Measurements from ENCODE around the gene ANKK1. TPM values are rescaled to one million over a fixed set of nuclear protein-coding genes. Genes with fewer than 3 reads are reported as not detected.

The ANKK1 gene
- total RNA-seq, 6 donors from 2014 or later, result 0.14 to 4.4 (median 2.2) TPM

- Histone ChIP-seq H3K36me3 (no peaks in the 10 kb centered on the region), H3K27me3 (peaks cover 0 to 12% (median 6%) of the 10 kb centered on the region in 4 donors), H3K9me3 (no peaks in the 10 kb centered on the region), H3K4me3 (no peak overlapping the region), H3K4me1 (peaks cover 0 to 7% (median 2%) of the 10 kb centered on the region in 4 donors), H3K27ac (no peak overlapping the region)
- DNase-seq (peak in 1 of 2 donors; percentile 44), ATAC-seq (ENCODE audit: low FRiP score in 2 of 2) (no peak)
- WGBS, 2 donors, result 94 to 100% methylated on average over 2 to 3 of the region's 3 CpGs
- TF ChIP-seq EP300 (IDR thresholded peaks at IDR 0.05) (no peak), POLR2A (IDR thresholded peaks at IDR 0.05) (no peak), CTCF (IDR thresholded peaks at IDR 0.05) (no peak), POLR2AphosphoS5 (IDR thresholded peaks at IDR 0.05) (no peak)
Measured at GRCh38 chr11:113385749-113386148, 1.8 kb upstream of the ANKK1 start.

GRCh38 chr11:113386866-113387265 is 713 bp upstream of the ANKK1 start:
- no peaks in the 10 kb centered on the region for H3K9me3 ChIP-seq
- no peak overlapping the region for H3K4me3 ChIP-seq
- H3K27ac ChIP-seq, result no peak overlapping the region
- H3K27me3 ChIP-seq, result peaks cover 0 to 12% (median 6%) of the 10 kb centered on the region in 4 donors
- peaks cover 0 to 7% (median 2%) of the 10 kb centered on the region in 4 donors for H3K4me1 ChIP-seq
- 83 to 89% methylated on average over 3 to 6 of the region's 6 CpGs for WGBS, 2 donors
- DNase-seq (no peak), ATAC-seq (ENCODE audit: low FRiP score in 2 of 2) (no peak)
- TF ChIP-seq EP300 (IDR thresholded peaks at IDR 0.05) (no peak), POLR2A (IDR thresholded peaks at IDR 0.05) (no peak), CTCF (IDR thresholded peaks at IDR 0.05) (no peak), POLR2AphosphoS5 (IDR thresholded peaks at IDR 0.05) (no peak)
- no peaks in the 10 kb centered on the region for H3K36me3 ChIP-seq

- Histone ChIP-seq H3K9me3 (no peaks in the 10 kb centered on the region), H3K27me3 (peaks cover 0 to 12% (median 6%) of the 10 kb centered on the region in 4 donors), H3K4me1 (peaks cover 0 to 7% (median 2%) of the 10 kb centered on the region in 4 donors), H3K27ac (no peak overlapping the region), H3K4me3 (no peak overlapping the region), H3K36me3 (no peaks in the 10 kb centered on the region)
- 40 to 58% methylated on average over 3 of the region's 3 CpGs for WGBS, 2 donors
- ATAC-seq (ENCODE audit: low FRiP score in 2 of 2) (no peak), DNase-seq (no peak)
- TF ChIP-seq CTCF (IDR thresholded peaks at IDR 0.05) (no peak), EP300 (IDR thresholded peaks at IDR 0.05) (no peak), POLR2A (IDR thresholded peaks at IDR 0.05) (no peak), POLR2AphosphoS5 (IDR thresholded peaks at IDR 0.05) (no peak)
Measured at GRCh38 chr11:113389272-113389671, 1.7 kb downstream of the ANKK1 start.

GRCh38 chr11:113392236-113392921 is 4.8 kb downstream of the ANKK1 start:
- ATAC-seq (ENCODE audit: low FRiP score in 2 of 2) (no peak), DNase-seq (no peak)
- H3K9me3 ChIP-seq, result no peaks in the 10 kb centered on the region
- H3K27ac ChIP-seq, result no peak overlapping the region
- no peak overlapping the region for H3K4me3 ChIP-seq
- H3K27me3 ChIP-seq, result peaks cover 0 to 11% (median 5%) of the 10 kb centered on the region in 4 donors
- H3K4me1 ChIP-seq, result peaks cover 0 to 7% (median 2%) of the 10 kb centered on the region in 4 donors
- H3K36me3 ChIP-seq, result no peaks in the 10 kb centered on the region
- 73 to 83% methylated on average over 3 of the region's 3 CpGs for WGBS, 2 donors
- TF ChIP-seq POLR2AphosphoS5 (IDR thresholded peaks at IDR 0.05) (no peak), EP300 (IDR thresholded peaks at IDR 0.05) (no peak), POLR2A (IDR thresholded peaks at IDR 0.05) (no peak), CTCF (IDR thresholded peaks at IDR 0.05) (no peak)
